ENCODE results near the gene CACNA1B.

The CACNA1B gene

GRCh38 chr9:138053321-138053868 lies 175.8 kb downstream of the CACNA1B start:
- DNase-seq (ENCODE audit: low spot score), result no peak

DNA sequence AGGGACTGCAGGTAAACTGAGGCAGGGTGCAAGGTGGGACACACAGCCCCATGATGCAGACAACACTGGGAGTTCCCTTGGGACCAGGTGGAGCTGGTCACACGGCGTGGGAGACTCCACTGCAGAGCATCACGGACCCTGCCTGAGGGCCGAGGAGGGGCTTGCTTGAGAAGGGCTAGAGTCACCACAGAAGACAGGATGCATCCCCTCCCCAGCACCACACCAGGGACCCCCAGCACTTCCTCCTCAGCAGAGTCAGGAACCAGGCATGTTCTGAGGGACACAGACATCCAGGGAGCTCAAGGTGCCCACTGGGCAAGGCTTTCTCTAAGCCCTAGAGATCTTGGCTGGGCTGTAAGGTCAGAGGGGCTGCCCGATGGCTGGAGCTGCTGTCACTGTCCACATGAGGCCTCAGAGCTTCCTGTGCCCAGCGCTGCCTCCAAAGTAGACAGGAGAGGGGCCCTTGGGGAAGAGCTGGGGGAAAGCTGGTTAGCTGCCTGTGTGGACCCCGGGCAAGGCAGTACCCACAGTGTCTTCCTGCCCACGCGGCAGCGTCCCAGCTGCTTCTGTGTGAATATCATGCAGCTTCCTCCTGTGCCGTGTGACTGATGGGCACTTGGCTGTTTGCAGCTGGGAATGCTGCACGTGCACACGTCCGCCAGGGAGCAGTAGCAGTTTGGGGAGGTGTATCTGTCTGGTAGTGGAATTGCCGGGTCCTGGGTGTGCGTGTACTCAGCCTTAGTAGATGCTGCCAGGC lies 176.6 kb downstream of the CACNA1B start:
- DNase-seq (ENCODE audit: low spot score), result no peak

- DNase-seq (ENCODE audit: low spot score), result no peak
Observed at GRCh38 chr9:138057726-138058125, 180.1 kb downstream of the CACNA1B start.

- no peak for DNase-seq (ENCODE audit: low spot score)
Observed at GRCh38 chr9:138058181-138058580, 180.6 kb downstream of the CACNA1B start.

DNA sequence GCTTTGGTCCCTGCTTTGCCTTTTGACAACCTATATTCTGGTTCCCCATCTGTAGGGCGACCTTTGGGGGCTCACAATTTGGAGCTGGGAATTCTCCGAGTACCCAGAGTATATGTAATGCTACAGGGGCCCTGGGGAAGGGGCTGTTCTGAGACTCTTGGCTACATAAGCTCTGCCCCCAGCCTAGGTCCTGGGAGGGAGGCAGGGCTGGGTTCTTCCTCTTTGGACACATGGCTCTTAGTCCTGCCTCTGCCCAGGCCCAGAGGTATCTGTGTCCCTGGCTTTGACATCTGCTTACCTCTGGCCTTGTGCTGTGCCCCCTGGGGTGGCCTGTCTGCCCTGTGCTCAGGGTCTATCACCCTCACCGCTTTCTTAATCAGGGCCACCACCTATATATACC lies 181.6 kb downstream of the CACNA1B start:
- DNase-seq (ENCODE audit: low spot score), result no peak

- no peak for DNase-seq (ENCODE audit: low spot score)
Observed at GRCh38 chr9:138060365-138060764, 182.8 kb downstream of the CACNA1B start.

GRCh38 chr9:138060881-138061280 lies 183.3 kb downstream of the CACNA1B start:
- no peak for DNase-seq (ENCODE audit: low spot score)

DNA sequence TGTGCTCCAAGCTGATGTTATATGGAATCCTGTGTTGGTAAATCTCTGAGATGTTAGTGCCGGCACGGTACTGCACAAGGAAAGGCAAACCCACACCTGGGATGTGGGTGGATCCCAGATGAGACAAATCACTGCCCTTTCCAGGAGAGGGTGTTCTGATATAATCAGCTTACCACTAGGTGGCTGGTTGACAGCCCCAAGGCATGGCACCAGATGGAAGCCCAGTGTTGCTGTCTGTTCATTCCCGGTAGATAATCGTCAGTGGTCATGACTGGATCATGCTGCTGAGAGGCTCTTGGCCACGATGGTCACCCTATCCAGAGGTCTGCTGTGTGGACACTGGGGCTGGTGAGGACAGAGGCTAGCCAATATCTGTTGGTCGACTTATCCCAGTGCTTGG lies 184.0 kb downstream of the CACNA1B start:
- DNase-seq (ENCODE audit: low spot score), result no peak

DNA sequence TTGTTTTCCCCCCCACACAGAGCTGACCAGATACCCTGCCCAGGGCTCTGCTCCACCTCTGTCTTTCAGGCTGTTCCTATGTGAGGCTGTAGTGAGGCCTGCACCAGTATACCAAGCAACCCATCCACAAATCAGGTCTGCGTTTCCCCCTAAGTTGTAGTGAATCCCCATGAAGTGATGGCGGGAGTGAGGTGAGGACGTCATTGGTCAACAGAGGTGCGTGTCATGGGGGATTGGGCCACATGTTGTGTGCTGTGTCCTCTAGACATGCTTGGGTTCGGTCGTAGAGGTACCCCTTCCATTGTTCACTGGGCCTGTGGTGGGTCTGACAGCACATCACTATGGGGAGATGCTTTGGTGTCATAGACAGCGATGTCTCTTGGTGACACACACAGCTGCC lies 184.6 kb downstream of the CACNA1B start:
- no peak for DNase-seq (ENCODE audit: low spot score)

DNA sequence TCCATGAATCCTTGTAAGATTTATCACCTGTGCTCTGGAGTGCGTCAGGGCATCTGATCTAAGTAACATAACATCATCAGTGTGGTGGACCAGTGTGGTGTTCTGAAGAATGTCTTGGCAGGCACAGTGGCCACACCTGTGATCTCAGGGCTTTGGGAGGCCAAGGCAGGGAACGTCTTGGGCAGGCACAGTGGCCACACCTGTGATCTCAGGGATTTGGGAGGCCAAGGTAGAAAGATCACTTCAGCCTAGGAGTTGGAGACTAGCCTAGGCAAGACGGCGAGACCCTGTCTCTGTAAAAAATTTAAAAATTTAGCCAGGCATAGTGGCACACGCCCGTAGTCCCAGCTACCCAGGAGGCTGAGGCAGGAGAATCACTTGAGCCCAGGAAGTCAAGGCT lies 185.5 kb downstream of the CACNA1B start:
- no peak for DNase-seq (ENCODE audit: low spot score)

GRCh38 chr9:138063785-138064184 lies 186.2 kb downstream of the CACNA1B start:
- no peak for DNase-seq (ENCODE audit: low spot score)

DNA sequence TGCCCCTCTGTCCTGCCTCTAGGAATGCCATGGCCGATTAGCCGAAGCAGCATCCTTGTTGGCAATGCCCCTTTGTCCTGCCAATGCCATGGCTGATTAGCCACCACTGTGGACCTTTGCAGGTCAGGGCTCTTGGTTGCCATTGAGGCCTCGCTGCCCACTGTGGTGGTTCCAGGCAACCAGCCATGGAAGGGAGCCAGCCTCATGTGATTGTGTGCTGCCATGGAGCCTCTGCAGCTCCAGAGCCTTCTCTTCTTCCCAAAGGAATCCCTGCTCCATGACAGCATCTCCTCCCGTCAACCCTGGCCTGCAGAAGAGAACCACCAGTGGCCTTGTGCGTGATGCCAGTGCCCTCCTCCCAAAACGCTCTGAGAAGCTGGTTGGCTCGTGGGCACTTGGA lies 187.0 kb downstream of the CACNA1B start:
- no peak for DNase-seq (ENCODE audit: low spot score)

- DNase-seq (ENCODE audit: low spot score), result no peak
Observed at GRCh38 chr9:138065287-138065686, 187.7 kb downstream of the CACNA1B start.

- no peak for DNase-seq (ENCODE audit: low spot score)
Observed at GRCh38 chr9:138066049-138066448, 188.5 kb downstream of the CACNA1B start.

DNA sequence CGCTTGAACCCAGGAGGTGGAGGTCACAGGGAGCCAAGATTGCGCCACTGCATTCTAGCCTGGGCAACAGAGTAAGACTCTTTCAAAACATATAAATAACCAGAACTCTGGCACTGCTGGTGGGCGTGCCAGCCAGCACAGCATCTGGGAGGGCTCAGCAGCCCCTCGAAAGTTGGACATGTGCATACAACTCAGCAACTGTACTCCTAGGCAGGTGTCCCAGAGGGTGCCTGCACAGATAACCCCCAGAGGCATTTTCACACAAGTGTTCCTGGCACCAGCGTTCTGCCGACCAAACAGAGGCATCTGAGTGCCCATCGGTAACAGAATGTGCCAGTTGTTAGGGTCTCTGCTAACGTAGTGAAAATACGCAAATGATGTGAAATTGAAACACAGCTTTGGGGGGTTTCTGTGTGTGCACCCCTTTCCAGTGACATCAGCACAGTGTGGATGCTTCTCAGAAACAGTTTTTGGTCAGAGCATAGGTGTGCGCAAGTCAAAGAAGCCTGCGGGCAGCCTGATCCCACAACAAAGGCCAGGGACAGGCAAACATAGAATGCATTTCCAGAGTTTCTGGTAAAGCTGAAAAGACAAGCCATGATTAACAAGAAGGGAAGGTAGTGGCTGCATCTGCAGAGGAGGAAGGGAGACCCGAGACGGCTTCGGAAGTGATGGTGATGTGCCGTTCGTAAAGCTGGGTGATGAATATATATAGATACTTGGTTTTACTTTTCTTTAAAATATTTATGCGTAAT lies 190.2 kb downstream of the CACNA1B start:
- DNase-seq (ENCODE audit: low spot score), result no peak

DNA sequence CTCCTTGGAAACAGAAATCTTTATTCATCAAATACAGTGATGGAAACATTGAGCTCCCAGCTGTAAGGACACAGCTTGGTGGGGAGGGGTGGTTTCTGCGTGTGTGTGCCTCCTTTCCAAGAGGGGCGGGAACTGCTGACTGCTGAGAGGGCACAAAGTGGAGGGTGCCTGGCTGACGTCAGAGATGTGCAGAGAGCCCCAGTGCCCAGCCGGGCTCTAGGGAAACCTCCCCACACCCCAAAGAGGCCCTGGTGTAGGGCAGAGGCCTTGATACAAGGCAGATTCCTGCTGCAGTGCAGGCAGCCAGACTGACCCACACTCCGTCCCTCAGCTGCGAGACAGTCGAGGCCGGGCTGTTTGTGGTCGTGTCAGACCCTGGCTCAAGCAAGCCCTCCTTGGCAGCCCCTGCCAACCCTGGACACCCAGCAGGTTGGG lies 191.0 kb downstream of the CACNA1B start:
- DNase-seq (ENCODE audit: low spot score), result no peak

DNA sequence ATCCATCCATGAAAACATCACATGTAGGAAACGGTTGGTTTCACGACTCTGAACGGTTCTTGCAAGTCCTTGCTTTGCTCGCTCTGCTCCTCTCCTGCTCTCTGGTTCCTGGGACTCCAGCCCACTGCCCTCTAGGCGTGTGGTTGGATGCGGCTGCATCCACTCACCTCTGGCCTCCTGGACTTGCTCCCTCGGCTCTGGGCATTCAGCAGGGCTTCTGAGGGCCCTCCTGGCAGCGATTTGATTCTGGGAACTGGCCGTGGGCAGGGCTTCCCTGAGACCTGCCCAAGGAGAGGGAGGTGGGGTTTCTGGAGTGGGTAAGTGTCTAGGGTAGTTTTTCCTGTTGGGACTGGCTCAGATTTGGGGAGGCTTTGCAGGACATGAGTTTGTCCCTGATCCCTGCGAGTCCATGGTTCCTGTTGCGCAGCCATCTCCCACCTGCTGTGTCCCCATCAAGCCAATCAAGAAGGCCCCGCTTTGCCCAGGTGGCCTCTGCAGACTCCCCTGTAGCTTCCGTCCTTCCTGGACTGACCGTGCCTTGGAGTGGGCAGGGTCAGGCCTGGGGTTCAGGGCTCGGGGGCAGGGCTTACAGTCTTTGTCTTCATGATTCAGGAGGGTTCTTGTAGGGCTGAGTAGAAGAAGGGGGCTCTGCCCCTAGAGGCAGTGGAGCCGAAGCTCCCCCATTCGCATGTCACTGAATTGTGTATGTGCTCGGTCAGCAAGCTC lies 192.3 kb downstream of the CACNA1B start:
- DNase-seq (ENCODE audit: low spot score), result no peak

- no peak for DNase-seq (ENCODE audit: low spot score)
Observed at GRCh38 chr9:138070815-138071214, 193.2 kb downstream of the CACNA1B start.

- DNase-seq (ENCODE audit: low spot score), result no peak
Observed at GRCh38 chr9:138071292-138071691, 193.7 kb downstream of the CACNA1B start.

GRCh38 chr9:138071731-138072130 lies 194.1 kb downstream of the CACNA1B start:
- DNase-seq (ENCODE audit: low spot score), result no peak

DNA sequence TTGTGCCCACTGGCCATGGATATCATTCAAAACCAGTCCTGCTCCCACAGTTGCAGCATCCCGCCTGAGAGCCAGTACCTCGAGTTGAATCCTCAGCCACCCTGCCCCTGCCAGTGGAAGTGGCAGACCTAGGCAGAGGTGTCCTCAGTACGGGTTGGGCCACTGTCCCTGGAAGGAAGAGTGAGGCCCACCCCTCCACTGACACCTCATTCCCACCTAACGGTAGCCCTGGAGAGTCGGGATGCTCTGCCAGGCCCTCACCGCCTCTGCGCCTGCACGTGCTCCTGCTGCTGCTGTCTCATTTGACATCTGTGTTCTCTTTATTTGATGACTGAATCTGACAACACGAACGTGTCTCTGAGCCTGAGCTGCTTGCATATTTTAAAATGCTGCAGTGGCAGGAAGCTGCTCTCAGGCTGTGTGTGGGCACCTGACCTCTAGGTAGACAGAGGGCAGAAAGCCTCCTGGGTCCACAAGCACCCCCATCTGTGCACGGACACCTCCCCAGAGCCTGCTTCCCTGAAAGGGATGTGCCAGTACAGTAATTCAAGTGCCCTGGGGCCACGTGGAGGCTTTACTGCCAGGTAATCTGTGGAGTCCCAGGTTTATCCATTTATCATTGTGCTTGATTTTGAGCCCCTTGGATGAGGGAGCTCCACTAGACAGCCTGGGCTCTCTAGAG lies 194.7 kb downstream of the CACNA1B start:
- no peak for DNase-seq (ENCODE audit: low spot score)

GRCh38 chr9:138072897-138073296 lies 195.3 kb downstream of the CACNA1B start:
- DNase-seq (ENCODE audit: low spot score), result no peak
